Lower leg skin (tissue), 3 donors: ENCODE results near the gene SFXN1.

Experiments used
- CTCF ChIP-seq, 3 donors: fragments of 450-650 bp; IDR thresholded peaks; one replicate each; pipeline ENCODE4 v1.5.1; 2016; ENCODE audit warnings: antibody characterized with exemption in 3 of 3, mild to moderate bottlenecking in 3 of 3, moderate library complexity in 2 of 3
- POLR2A ChIP-seq, 2 donors: fragments of 450-650 bp; IDR thresholded peaks; one replicate each; pipeline ENCODE4 v1.6.1; 2016 to 2017; ENCODE audit warnings: antibody characterized with exemption in 2 of 2, mild to moderate bottlenecking in 1 of 2, moderate library complexity in 1 of 2

- TF ChIP-seq CTCF (IDR thresholded peaks at IDR 0.05) (no peak), POLR2A (IDR thresholded peaks at IDR 0.05) (no peak)
These were observed 70.4 kb downstream of the SFXN1 start for GRCh38 chr5:175548626-175549311.
